HUES6 (cell line): ENCODE data around the gene PAPSS1.
"Not testable (repeated sequence)": the region's sequence is repeated elsewhere in the genome, so short reads cannot be mapped to it uniquely, and the experiment has no call there.

Experiments
- H3K27ac ChIP-seq: 2 replicates; pipeline ENCODE4 v1.7.0; 2013; ENCODE audit warnings: low read depth, mild to moderate bottlenecking, low read length, inconsistent platforms
- H3K27me3 ChIP-seq: 2 replicates; pipeline ENCODE4 v1.6.1; 2013; ENCODE audit warnings: low read length; ENCODE audit not compliant: control insufficient read depth, insufficient read depth
- H3K36me3 ChIP-seq: 2 replicates; pipeline ENCODE4 v1.6.1; 2013; ENCODE audit warnings: low read length; ENCODE audit not compliant: control insufficient read depth, insufficient read depth
- H3K4me1 ChIP-seq: 2 replicates; pipeline ENCODE4 v1.6.1; 2013; ENCODE audit warnings: low read length; ENCODE audit not compliant: control insufficient read depth, insufficient read depth
- H3K4me3 ChIP-seq: 2 replicates; pipeline ENCODE4 v1.5.1; 2013; ENCODE audit warnings: low read depth, low read length
- H3K9ac ChIP-seq: one replicate; pipeline ENCODE4 v1.6.1; 2013; ENCODE audit warnings: mild to moderate bottlenecking, low read length
- H3K9me3 ChIP-seq: 2 replicates; pipeline ENCODE4 v1.6.1; 2013; ENCODE audit warnings: low read depth, low read length; ENCODE audit not compliant: control insufficient read depth, insufficient read depth

The PAPSS1 gene

DNA sequence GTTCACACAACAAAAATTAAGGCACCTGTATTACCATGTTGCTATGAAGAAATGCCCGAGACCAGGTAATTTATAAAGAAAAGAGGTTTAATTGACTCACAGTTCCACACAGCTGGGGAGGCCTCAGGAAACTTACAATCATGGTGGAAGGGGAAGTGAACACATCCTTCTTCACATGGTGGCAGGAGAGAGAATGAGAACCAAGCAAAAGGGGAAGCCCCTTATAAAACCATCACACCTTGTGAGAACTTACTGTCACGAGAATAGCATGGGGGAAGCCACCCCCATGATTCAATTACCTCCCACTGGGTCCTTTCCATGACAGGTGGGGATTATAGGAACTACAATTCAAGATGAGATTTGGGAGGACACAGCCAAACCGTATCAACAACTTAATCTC lies 68.6 kb downstream of the PAPSS1 start:
- H3K9me3 ChIP-seq, H3K27ac ChIP-seq, H3K9ac ChIP-seq, H3K4me3 ChIP-seq: not testable (repeated sequence)
- Histone ChIP-seq H3K27me3 (peaks cover 16% of the 10 kb centered on the region), H3K4me1 (peaks cover 40% of the 10 kb centered on the region), H3K36me3 (peaks cover 35% of the 10 kb centered on the region)

GRCh38 chr4:107650251-107650650 lies 69.8 kb downstream of the PAPSS1 start:
- Histone ChIP-seq H3K9me3 (no peaks in the 10 kb centered on the region), H3K27ac (no peak overlapping the region), H3K4me1 (peaks cover 40% of the 10 kb centered on the region), H3K4me3 (no peak overlapping the region), H3K27me3 (peaks cover 16% of the 10 kb centered on the region), H3K36me3 (peaks cover 36% of the 10 kb centered on the region), H3K9ac (no peak overlapping the region)

DNA sequence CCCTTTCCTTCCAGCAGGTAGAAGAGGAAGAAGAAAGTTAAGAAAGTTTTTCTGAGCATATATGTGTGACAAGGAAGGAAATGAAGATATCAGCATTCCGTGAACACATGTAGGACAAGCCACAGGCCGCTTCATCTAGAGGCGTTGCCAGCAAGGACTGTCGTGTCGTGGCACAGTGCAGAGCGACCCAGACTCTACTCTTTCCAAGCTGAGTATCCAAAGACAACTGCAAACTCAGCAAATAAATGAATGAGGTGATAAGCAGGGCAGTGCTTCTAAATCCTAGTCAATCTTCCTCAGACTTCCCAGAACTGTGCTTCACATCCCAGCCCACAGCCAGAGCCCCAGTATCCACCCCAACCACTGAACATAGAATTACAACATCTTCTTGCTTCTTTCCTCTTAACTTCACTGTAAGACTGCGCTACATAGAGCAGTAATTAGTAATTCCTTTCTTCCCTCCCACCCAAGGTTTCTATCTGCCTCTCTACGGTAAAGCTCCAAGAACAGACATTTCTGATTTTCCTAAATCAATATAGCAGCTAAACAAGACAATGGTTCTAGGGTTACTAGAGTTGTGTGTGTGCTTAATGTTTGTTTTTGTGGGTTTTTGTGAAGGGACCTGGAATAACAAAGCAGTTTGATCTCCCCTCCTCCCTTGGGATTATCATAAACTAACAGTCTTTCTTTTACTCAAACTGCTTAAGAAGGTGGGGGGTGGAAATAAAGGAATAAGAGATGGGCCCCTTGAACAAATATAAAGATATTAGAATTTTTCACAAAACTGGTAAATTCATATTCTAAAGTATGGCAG lies 71.6 kb downstream of the PAPSS1 start:
- no peak overlapping the region for H3K27ac ChIP-seq
- H3K27me3 ChIP-seq: peaks cover 16% of the 10 kb centered on the region
- H3K4me3 ChIP-seq: no peak overlapping the region

DNA sequence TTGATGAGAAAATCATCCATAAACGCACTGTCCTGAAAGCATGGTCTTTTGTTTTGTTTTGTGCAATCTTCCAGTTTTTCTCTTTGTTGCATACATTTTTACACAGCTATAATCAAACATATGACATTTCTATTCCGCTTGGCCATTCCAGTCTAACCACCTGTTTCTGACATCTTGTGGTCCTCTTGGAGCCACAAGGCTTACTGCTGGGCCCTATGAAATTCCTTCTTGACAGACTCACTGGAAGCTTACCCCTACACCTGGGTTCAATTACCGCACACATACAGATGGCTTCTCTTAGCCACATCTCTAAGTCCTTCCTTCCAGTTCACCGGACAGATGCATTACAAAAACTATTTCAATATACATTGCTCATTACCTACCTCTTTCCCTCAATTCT lies 72.4 kb downstream of the PAPSS1 start:
- peaks cover 41% of the 10 kb centered on the region for H3K36me3 ChIP-seq
- H3K9ac ChIP-seq: no peak overlapping the region
- H3K27ac ChIP-seq: no peak overlapping the region
- H3K27me3 ChIP-seq: peaks cover 16% of the 10 kb centered on the region
- no peak overlapping the region for H3K4me3 ChIP-seq
- peaks cover 33% of the 10 kb centered on the region for H3K4me1 ChIP-seq
- no peaks in the 10 kb centered on the region for H3K9me3 ChIP-seq

More for the DNA sequence above, 71.6 kb downstream of the PAPSS1 start:
- no peak overlapping the region for H3K9ac ChIP-seq
- peaks cover 42% of the 10 kb centered on the region for H3K36me3 ChIP-seq
- no peaks in the 10 kb centered on the region for H3K9me3 ChIP-seq
- peaks cover 28% of the 10 kb centered on the region for H3K4me1 ChIP-seq

GRCh38 chr4:107645604-107646003 lies 74.4 kb downstream of the PAPSS1 start:
- no peak overlapping the region for H3K4me3 ChIP-seq
- H3K4me1 ChIP-seq: peaks cover 33% of the 10 kb centered on the region
- no peaks in the 10 kb centered on the region for H3K9me3 ChIP-seq
- H3K27me3 ChIP-seq: peaks cover 16% of the 10 kb centered on the region
- H3K9ac ChIP-seq: no peak overlapping the region
- no peak overlapping the region for H3K27ac ChIP-seq
- H3K36me3 ChIP-seq: peaks cover 29% of the 10 kb centered on the region

- no peak overlapping the region for H3K4me3 ChIP-seq
- peaks cover 14% of the 10 kb centered on the region for H3K4me1 ChIP-seq
- no peak overlapping the region for H3K27ac ChIP-seq
- peaks cover 11% of the 10 kb centered on the region for H3K27me3 ChIP-seq
- H3K9ac ChIP-seq: no peak overlapping the region
- peaks cover 29% of the 10 kb centered on the region for H3K36me3 ChIP-seq
- H3K9me3 ChIP-seq: no peaks in the 10 kb centered on the region
Measured at GRCh38 chr4:107643021-107643420, 77.0 kb downstream of the PAPSS1 start.

- Histone ChIP-seq H3K4me1 (0 out of 2 replicates have a peak, but pooled peaks cover 5% of the 10 kb centered on the region), H3K27me3 (no peaks in the 10 kb centered on the region), H3K27ac (no peak overlapping the region), H3K4me3 (no peak overlapping the region), H3K9me3 (no peaks in the 10 kb centered on the region), H3K9ac (no peak overlapping the region), H3K36me3 (peaks cover 22% of the 10 kb centered on the region)
Measured at GRCh38 chr4:107640878-107641277, 79.2 kb downstream of the PAPSS1 start.

GRCh38 chr4:107640197-107640596 lies 79.8 kb downstream of the PAPSS1 start:
- H3K27me3 ChIP-seq: no peaks in the 10 kb centered on the region
- no peaks in the 10 kb centered on the region for H3K9me3 ChIP-seq
- peaks cover 21% of the 10 kb centered on the region for H3K36me3 ChIP-seq
- H3K4me3 ChIP-seq: no peak overlapping the region
- H3K9ac ChIP-seq: no peak overlapping the region
- H3K4me1 ChIP-seq: 0 out of 2 replicates have a peak, but pooled peaks cover 5% of the 10 kb centered on the region
- no peak overlapping the region for H3K27ac ChIP-seq

DNA sequence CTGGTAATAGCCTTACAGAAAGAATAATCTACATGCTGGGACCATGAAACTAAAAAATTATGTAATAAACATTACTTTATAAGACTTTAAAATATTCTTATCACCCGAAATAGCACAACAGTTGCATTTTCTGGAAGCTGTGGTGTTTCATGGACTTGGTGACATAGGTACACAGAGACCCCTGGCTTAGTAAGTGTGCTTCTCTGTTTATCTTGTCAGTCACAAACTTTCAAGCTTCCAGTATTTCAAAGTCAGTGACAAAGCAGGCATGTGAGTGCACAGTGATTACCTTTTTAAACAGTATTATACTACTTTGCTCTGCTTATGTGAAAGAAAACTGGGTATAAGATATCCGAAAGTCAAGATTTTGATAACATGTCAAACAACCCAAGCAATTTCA lies 84.3 kb downstream of the PAPSS1 start:
- Histone ChIP-seq H3K9me3 (no peaks in the 10 kb centered on the region), H3K27ac (no peak overlapping the region), H3K4me3 (no peak overlapping the region), H3K9ac (no peak overlapping the region), H3K27me3 (no peaks in the 10 kb centered on the region), H3K4me1 (no peaks in the 10 kb centered on the region), H3K36me3 (no peaks in the 10 kb centered on the region; the same call in 1 of the 2 replicates)

GRCh38 chr4:107631560-107631959 lies 88.5 kb downstream of the PAPSS1 start:
- H3K36me3 ChIP-seq: peaks cover 4% of the 10 kb centered on the region; the same call in 1 of the 2 replicates
- no peak overlapping the region for H3K4me3 ChIP-seq
- H3K4me1 ChIP-seq: no peaks in the 10 kb centered on the region
- H3K9ac ChIP-seq: no peak overlapping the region
- H3K27me3 ChIP-seq: no peaks in the 10 kb centered on the region
- H3K9me3 ChIP-seq: no peaks in the 10 kb centered on the region
- H3K27ac ChIP-seq: no peak overlapping the region

DNA sequence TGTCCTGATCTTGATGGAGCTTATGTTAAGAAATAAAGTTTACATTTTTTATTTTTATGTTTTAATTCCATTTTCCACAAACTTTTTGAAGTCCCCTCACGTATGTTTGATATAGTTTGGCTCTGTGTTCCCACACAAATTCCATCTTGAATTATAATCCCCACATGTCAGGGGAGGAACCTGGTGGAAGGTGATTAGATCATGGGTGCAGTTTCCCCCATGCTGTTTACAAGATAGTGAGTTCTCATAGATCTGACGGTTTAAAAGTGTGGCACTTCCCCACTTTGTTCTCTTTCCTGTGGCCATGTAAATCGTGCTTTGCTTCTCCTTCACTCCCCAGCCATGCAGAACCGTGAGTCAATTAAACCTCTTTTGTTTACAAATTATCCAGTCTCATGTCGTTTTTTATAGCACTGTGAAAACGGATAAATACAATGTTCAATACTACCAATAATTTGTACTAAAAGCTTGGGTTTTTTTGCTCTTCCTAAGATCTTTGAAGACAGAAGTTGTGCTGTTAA lies 89.8 kb downstream of the PAPSS1 start:
- Histone ChIP-seq H3K27me3 (no peaks in the 10 kb centered on the region), H3K36me3 (peaks cover 4% of the 10 kb centered on the region; the same call in 1 of the 2 replicates), H3K27ac (no peak overlapping the region), H3K4me1 (no peaks in the 10 kb centered on the region), H3K9me3 (no peaks in the 10 kb centered on the region), H3K4me3 (no peak overlapping the region), H3K9ac (no peak overlapping the region)
